Dermis microvascular lymphatic vessel endothelial cell (primary cell): Measurements from ENCODE around the gene ORC5. TPM values are rescaled to one million over a fixed set of nuclear protein-coding genes. Genes with fewer than 3 reads are reported as not detected.
A peak's percentile ranks its signal among the peaks of the same experiment; 100 is the strongest.
"Not testable (repeated sequence)": the region's sequence is repeated elsewhere in the genome, so short reads cannot be mapped to it uniquely, and the experiment has no call there.

Experiments used
- DNase-seq, 2 donors: peaks; one replicate each; pipeline versions ENCODE4 v3.0.0 to v3.0.0-alpha.2; 2010; ENCODE audit warnings: low read depth in 2 of 2
- total RNA-seq: library from RNA; depleted of rRNA; stranded (reverse); fragments of >200 nt; gene quantifications from 2 replicates; pipeline ENCODE4 v1.2.1, GENCODE V29; 2014

The ORC5 gene
- total RNA-seq = 18.2 and 25.2 TPM in 2 replicates

GRCh38 chr7:104207731-104208420 lies at the start of gene ORC5:
ORC5 (minus strand) TSS chr7:104208013; CDS start chr7:104207904, 109 bp downstream.
- DNase-seq = peak; percentile 59 to 87

- no peak for DNase-seq
These were observed 47.8 kb upstream of the ORC5 start for GRCh38 chr7:104255616-104256015.

- DNase-seq = no peak
These were observed 47.4 kb upstream of the ORC5 start for GRCh38 chr7:104255194-104255593.

- no peak for DNase-seq
These were observed 46.9 kb upstream of the ORC5 start for GRCh38 chr7:104254696-104255095.

- peak in 1 of 2 donors; percentile 4 for DNase-seq
These were observed 44.8 kb upstream of the ORC5 start for GRCh38 chr7:104252409-104253134.

- DNase-seq = no peak
These were observed 34.8 kb upstream of the ORC5 start for GRCh38 chr7:104242638-104243037.

- no peak for DNase-seq
These were observed 33.9 kb upstream of the ORC5 start for GRCh38 chr7:104241538-104242209.

GRCh38 chr7:104241135-104241534 lies 33.3 kb upstream of the ORC5 start:
- no peak for DNase-seq

GRCh38 chr7:104240401-104240800 lies 32.6 kb upstream of the ORC5 start:
- no peak for DNase-seq

- not testable (repeated sequence) for DNase-seq
These were observed 27.2 kb upstream of the ORC5 start for GRCh38 chr7:104234990-104235389.

- peak; percentile 21 to 58 for DNase-seq
These were observed 23.5 kb upstream of the ORC5 start for GRCh38 chr7:104231054-104232046.

- DNase-seq = no peak
These were observed 22.8 kb upstream of the ORC5 start for GRCh38 chr7:104230606-104231005.

GRCh38 chr7:104228442-104228841 lies 20.6 kb upstream of the ORC5 start:
- no peak for DNase-seq

GRCh38 chr7:104225451-104225850 lies 17.6 kb upstream of the ORC5 start:
- DNase-seq = no peak

GRCh38 chr7:104217620-104218019 lies 9.8 kb upstream of the ORC5 start:
- DNase-seq = no peak

GRCh38 chr7:104209063-104209462 lies 1.2 kb upstream of the ORC5 start:
- DNase-seq = no peak

GRCh38 chr7:104208421-104208780 lies 588 bp upstream of the ORC5 start:
- DNase-seq = no peak

GRCh38 chr7:104207348-104207730 lies 474 bp downstream of the ORC5 start:
- DNase-seq = peak in 1 of 2 donors; percentile 29

- no peak for DNase-seq
These were observed 972 bp downstream of the ORC5 start for GRCh38 chr7:104206841-104207240.

- DNase-seq = no peak
These were observed 9.0 kb downstream of the ORC5 start for GRCh38 chr7:104198673-104199278.

GRCh38 chr7:104196161-104196560 lies 11.7 kb downstream of the ORC5 start:
- DNase-seq = peak in 1 of 2 donors; percentile 74
